Measurements from ENCODE around the gene ELANE.
"Not testable (repeated sequence)": the region's sequence is repeated elsewhere in the genome, so short reads cannot be mapped to it uniquely, and the experiment has no call there.

ELANE gene

GRCh38 chr19:843180-843835 lies 8.8 kb upstream of the ELANE start:
- no peak for DNase-seq

GRCh38 chr19:843836-844545 lies 8.1 kb upstream of the ELANE start:
- no peak for DNase-seq

GRCh38 chr19:844546-844971 lies 7.5 kb upstream of the ELANE start:
- DNase-seq, result no peak

DNA sequence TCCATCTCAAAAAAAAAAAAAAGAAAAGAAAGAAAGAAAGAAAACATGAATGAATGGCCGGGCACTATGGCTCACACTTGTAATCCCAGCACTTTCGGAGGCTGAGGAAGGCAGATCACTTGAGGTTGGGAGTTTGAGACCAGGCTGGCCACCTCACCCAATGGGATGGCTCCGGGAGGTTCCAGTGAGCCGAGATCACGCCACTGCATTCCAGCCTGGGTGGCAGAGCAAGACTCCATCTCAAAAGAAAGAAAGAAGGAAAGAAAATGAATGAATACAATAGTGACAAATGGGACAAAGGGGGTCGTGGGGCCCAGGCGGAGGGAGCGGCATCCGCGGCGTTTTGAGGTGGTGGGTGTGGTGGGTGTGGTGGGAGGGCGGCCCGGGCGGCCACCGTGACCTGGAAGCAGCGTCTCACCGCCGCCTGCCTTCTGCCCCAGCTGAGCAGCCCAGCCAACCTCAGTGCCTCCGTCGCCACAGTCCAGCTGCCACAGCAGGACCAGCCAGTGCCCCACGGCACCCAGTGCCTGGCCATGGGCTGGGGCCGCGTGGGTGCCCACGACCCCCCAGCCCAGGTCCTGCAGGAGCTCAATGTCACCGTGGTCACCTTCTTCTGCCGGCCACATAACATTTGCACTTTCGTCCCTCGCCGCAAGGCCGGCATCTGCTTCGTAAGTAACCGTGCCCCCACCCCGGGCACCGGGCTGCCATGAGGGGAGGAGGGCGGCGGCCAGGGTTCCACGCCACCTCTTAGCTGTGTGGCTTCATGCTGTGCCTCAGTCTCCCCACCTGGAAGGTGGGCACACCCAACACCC lies 6.2 kb upstream of the ELANE start:
- no peak for DNase-seq

GRCh38 chr19:848386-848921 lies 3.6 kb upstream of the ELANE start:
- no peak for DNase-seq

- not testable (repeated sequence) for DNase-seq
These were observed 2.9 kb upstream of the ELANE start for GRCh38 chr19:849195-849594.

GRCh38 chr19:850221-850978 lies 1.7 kb upstream of the ELANE start:
- no peak for DNase-seq

DNA sequence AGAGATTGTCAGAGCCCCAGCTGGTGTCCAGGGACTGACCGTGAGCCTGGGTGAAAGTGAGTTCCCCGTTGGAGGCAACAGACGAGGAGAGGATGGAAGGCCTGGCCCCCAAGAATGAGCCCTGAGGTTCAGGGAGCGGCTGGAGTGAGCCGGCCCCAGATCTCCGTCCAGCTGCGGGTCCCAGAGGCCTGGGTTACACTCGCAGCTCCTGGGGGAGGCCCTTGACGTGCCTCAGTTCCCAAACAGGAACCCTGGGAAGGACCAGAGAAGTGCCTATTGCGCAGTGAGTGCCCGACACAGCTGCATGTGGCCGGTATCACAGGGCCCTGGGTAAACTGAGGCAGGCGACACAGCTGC lies 1.1 kb upstream of the ELANE start:
- no peak for DNase-seq

DNA sequence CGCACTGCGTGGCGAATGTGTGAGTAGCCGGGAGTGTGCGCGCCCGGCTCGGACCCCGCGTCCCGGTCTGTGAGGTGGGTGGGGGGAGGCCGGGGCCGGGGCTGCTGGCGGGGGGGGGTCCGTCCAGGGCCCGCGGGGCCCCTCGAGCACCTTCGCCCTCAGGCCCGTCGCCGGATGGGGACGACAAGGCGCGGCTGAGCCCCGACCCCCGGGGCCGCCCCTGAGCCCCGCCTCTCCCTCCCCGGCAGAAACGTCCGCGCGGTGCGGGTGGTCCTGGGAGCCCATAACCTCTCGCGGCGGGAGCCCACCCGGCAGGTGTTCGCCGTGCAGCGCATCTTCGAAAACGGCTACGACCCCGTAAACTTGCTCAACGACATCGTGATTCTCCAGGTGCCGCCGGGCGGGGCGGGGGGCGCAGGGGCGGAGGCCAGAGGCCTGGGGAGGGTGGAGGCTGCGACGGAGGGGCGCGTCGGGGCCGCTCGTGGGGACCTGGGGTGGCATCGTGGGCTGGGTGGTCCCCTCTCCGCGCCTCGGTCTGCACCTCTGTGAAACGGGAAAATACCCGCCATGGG lies 997 bp downstream of the ELANE start:
- DNase-seq, result no peak

DNA sequence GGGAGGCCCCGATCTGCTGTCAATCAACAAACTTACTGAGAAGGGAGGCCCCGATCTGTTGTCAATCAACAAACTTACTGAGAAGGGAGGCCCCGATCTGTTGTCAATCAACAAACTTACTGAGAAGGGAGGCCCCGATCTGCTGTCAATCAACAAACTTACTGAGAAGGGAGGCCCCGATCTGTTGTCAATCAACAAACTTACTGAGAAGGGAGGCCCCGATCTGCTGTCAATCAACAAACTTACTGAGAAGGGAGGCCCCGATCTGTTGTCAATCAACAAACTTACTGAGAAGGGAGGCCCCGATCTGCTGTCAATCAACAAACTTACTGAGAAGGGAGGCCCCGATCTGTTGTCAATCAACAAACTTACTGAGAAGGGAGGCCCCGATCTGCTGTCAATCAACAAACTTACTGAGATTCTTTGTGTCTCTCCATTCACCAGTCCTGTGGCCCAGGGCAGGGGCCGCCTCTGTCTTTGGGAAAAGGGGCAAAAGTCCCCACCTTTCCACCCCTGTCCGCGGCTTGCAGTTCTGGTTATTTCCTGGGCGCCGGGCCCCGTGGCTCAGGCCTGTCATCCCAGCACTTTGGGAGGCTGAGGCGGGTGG lies 1.6 kb downstream of the ELANE start:
- not testable (repeated sequence) for DNase-seq

DNA sequence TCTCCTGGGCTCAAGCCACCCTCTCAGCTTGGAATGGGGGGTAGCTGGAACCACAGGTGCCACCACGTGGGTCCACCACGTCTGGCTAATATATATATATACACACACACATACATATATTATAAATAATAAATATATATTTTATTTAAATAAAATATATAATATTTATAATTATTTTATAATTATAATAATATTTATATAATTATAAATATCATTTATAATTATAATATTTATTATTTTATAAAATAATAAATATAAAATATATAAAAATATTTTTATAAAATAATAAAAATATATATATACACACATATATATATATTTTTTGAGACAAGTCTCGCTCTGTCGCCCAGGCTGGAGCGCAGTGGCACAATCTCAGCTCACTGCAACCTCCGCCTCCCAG lies 2.4 kb downstream of the ELANE start:
- no peak for DNase-seq

- no peak for DNase-seq
These were observed 3.0 kb downstream of the ELANE start for GRCh38 chr19:855142-855541.

DNA sequence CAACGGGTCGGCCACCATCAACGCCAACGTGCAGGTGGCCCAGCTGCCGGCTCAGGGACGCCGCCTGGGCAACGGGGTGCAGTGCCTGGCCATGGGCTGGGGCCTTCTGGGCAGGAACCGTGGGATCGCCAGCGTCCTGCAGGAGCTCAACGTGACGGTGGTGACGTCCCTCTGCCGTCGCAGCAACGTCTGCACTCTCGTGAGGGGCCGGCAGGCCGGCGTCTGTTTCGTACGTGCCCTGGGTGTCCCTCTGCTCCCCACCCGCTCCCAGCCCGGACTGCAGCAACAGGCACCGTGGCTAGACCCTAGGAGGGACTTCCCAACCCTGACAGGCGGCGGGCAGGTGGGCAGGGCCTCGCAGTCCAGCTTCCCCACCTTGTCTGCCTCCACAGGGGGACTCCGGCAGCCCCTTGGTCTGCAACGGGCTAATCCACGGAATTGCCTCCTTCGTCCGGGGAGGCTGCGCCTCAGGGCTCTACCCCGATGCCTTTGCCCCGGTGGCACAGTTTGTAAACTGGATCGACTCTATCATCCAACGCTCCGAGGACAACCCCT lies 3.5 kb downstream of the ELANE start:
- no peak for DNase-seq

DNA sequence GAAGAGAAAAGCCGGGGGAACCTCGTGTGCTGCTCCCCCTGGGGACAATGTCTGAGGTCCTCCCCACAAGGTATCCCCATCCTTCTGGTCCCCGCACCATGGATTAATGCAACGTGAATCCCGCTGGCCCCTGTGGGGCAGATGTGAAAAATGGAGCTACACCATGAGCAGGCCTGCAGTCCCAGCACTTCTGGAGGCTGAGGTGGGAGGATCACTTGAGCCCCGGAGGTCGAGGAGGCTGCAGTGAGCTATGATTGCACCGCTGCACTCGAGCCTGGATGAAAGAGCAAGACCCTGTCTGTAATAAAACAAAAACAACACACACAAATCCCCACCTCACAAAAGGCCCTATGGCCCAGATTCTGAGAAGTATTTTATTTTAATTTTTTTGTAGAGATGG lies 6.2 kb downstream of the ELANE start:
- DNase-seq, result no peak

DNA sequence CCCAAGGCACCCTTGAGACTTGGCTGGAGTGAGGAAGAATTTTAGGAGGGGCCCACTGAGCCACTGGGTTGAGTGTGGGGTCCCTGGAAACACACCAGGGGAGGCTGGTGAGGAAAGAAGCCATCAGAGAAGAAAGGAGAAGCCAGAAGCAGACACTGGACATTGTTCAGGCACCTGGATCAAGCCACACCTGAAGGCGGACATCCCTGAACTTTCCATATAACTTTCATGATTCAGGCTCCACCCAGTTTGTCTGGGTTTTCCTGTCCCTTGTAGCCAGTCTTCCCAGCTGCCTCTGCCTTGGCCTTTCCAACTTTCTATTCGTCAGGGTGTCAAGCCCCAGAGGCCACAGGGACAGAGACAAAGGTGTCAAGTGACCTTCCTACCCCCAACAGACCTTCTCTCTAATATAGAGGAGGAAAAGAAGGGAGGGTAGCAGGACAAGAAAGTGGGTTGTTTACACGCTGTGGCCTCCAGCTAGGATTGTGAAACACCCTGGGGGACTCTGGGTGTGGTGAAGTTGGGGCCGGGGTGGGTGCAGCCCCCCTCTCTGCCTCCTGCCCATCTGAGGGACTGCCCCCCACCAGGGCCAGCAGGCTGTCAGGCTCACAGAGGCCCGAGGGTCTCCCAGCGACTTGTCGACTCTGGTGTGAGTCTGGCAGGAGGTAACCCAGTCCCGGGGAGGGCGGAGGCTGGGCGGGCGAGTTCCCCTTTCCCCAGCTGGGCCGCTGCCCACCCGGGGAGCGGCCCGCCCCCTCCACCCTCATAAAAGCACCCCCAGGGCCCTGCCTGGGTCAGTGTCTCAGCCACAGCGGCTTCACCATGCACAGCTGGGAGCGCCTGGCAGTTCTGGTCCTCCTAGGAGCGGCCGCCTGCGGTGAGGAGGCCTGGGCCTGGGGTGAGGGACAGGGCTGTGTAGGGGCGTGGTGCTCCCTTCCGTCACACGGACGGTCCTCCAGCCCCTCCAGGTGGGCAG lies 7.1 kb downstream of the ELANE start, which contains the start of gene CFD:
TSS of gene CFD (plus strand) at position 797 of the 976 bp plus-strand sequence. CDS start at position 823, 26 bp downstream.
- DNase-seq, result no peak

DNA sequence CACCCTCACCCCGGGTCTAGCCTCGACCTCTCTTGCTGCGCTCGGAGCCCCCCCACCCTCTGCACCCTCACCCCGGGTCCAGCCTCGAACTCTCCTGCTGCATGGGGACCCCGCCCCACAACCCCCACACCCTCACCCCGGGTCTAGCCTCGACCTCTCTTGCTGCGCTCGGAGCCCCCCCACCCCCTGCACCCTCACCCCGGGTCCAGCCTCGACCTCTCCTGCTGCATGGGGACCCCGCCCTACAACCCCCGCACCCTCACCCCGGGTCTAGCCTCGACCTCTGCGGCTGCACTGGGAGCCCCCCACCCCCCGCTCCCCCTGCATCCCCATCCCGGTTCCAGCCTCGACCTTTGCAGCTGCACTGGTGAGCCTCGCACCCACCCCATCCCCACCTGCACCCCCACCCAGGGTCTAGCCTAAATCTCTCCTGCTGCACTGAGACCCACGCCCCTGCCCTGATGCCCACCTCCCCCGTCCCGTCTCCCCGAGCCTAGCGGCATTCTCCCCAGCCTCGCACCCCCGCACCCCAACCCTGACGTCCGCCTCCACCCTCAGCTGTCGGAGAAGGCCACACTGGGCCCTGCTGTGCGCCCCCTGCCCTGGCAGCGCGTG lies 9.1 kb downstream of the ELANE start:
- DNase-seq, result no peak

- DNase-seq, result peak; percentile 68
These were observed 9.9 kb downstream of the ELANE start for GRCh38 chr19:861756-862580.

- DNase-seq, result no peak
These were observed 10.6 kb downstream of the ELANE start for GRCh38 chr19:862581-863314.

Data from NCI-H1436 (cell line).